ENCODE results near the gene GPR35.

Gene GPR35

GRCh38 chr2:240618776-240619175, 6.5 kb upstream of the GPR35 start:
- Histone ChIP-seq H3K79me2 (ENCODE audit: control insufficient read depth, insufficient read depth, low read length, unreplicated experiment) (no peaks in the 10 kb centered on the region), H3K36me3 (ENCODE audit: insufficient read depth, low read length) (no peaks in the 10 kb centered on the region), H2AFZ (ENCODE audit: low read length, unreplicated experiment) (no peak overlapping the region), H3K27me3 (ENCODE audit: insufficient read depth, low read length) (no peaks in the 10 kb centered on the region), H3K4me3 (ENCODE audit: low read depth, low read length) (no peak overlapping the region), H3K4me1 (ENCODE audit: control insufficient read depth, insufficient read depth, low read length, unreplicated experiment) (no peaks in the 10 kb centered on the region), H3K27ac (ENCODE audit: low read depth, low read length) (no peak overlapping the region)

- Histone ChIP-seq H3K4me3 (ENCODE audit: low read depth, low read length) (no peak overlapping the region), H3K27me3 (ENCODE audit: insufficient read depth, low read length) (no peaks in the 10 kb centered on the region), H3K4me1 (ENCODE audit: control insufficient read depth, insufficient read depth, low read length, unreplicated experiment) (no peaks in the 10 kb centered on the region), H3K36me3 (ENCODE audit: insufficient read depth, low read length) (no peaks in the 10 kb centered on the region), H3K79me2 (ENCODE audit: control insufficient read depth, insufficient read depth, low read length, unreplicated experiment) (no peaks in the 10 kb centered on the region), H2AFZ (ENCODE audit: low read length, unreplicated experiment) (no peak overlapping the region), H3K27ac (ENCODE audit: low read depth, low read length) (no peak overlapping the region)
Observed at GRCh38 chr2:240619506-240620148, 5.7 kb upstream of the GPR35 start.

- Histone ChIP-seq H3K79me2 (ENCODE audit: control insufficient read depth, insufficient read depth, low read length, unreplicated experiment) (no peaks in the 10 kb centered on the region), H3K4me3 (ENCODE audit: low read depth, low read length) (no peak overlapping the region), H3K4me1 (ENCODE audit: control insufficient read depth, insufficient read depth, low read length, unreplicated experiment) (no peaks in the 10 kb centered on the region), H3K27ac (ENCODE audit: low read depth, low read length) (no peak overlapping the region), H3K27me3 (ENCODE audit: insufficient read depth, low read length) (no peaks in the 10 kb centered on the region), H2AFZ (ENCODE audit: low read length, unreplicated experiment) (no peak overlapping the region), H3K36me3 (ENCODE audit: insufficient read depth, low read length) (no peaks in the 10 kb centered on the region)
Observed at GRCh38 chr2:240620149-240620731, 5.0 kb upstream of the GPR35 start.

GRCh38 chr2:240620859-240621258, 4.4 kb upstream of the GPR35 start:
- Histone ChIP-seq H3K4me1 (ENCODE audit: control insufficient read depth, insufficient read depth, low read length, unreplicated experiment) (no peaks in the 10 kb centered on the region), H3K4me3 (ENCODE audit: low read depth, low read length) (no peak overlapping the region), H2AFZ (ENCODE audit: low read length, unreplicated experiment) (no peak overlapping the region), H3K79me2 (ENCODE audit: control insufficient read depth, insufficient read depth, low read length, unreplicated experiment) (no peaks in the 10 kb centered on the region), H3K27ac (ENCODE audit: low read depth, low read length) (no peak overlapping the region), H3K36me3 (ENCODE audit: insufficient read depth, low read length) (no peaks in the 10 kb centered on the region), H3K27me3 (ENCODE audit: insufficient read depth, low read length) (no peaks in the 10 kb centered on the region)

GRCh38 chr2:240622060-240622411, 3.2 kb upstream of the GPR35 start:
- Histone ChIP-seq H3K27me3 (ENCODE audit: insufficient read depth, low read length) (no peaks in the 10 kb centered on the region), H3K4me3 (ENCODE audit: low read depth, low read length) (no peak overlapping the region), H3K36me3 (ENCODE audit: insufficient read depth, low read length) (no peaks in the 10 kb centered on the region), H3K79me2 (ENCODE audit: control insufficient read depth, insufficient read depth, low read length, unreplicated experiment) (no peaks in the 10 kb centered on the region), H3K27ac (ENCODE audit: low read depth, low read length) (no peak overlapping the region), H2AFZ (ENCODE audit: low read length, unreplicated experiment) (no peak overlapping the region), H3K4me1 (ENCODE audit: control insufficient read depth, insufficient read depth, low read length, unreplicated experiment) (no peaks in the 10 kb centered on the region)

- no peaks in the 10 kb centered on the region for H3K36me3 ChIP-seq (ENCODE audit: insufficient read depth, low read length)
- no peaks in the 10 kb centered on the region for H3K79me2 ChIP-seq (ENCODE audit: control insufficient read depth, insufficient read depth, low read length, unreplicated experiment)
- no peaks in the 10 kb centered on the region for H3K4me1 ChIP-seq (ENCODE audit: control insufficient read depth, insufficient read depth, low read length, unreplicated experiment)
Observed at GRCh38 chr2:240622531-240623235, 2.6 kb upstream of the GPR35 start.

GRCh38 chr2:240623531-240624010, 1.7 kb upstream of the GPR35 start:
- Histone ChIP-seq H3K4me1 (ENCODE audit: control insufficient read depth, insufficient read depth, low read length, unreplicated experiment) (no peaks in the 10 kb centered on the region), H3K4me3 (ENCODE audit: low read depth, low read length) (no peak overlapping the region), H3K36me3 (ENCODE audit: insufficient read depth, low read length) (no peaks in the 10 kb centered on the region), H3K27me3 (ENCODE audit: insufficient read depth, low read length) (no peaks in the 10 kb centered on the region), H3K79me2 (ENCODE audit: control insufficient read depth, insufficient read depth, low read length, unreplicated experiment) (no peaks in the 10 kb centered on the region), H3K27ac (ENCODE audit: low read depth, low read length) (no peak overlapping the region), H2AFZ (ENCODE audit: low read length, unreplicated experiment) (no peak overlapping the region)

More at GRCh38 chr2:240622531-240623235, 2.6 kb upstream of the GPR35 start:
- H2AFZ ChIP-seq (ENCODE audit: low read length, unreplicated experiment): no peak overlapping the region
- H3K4me3 ChIP-seq (ENCODE audit: low read depth, low read length): no peak overlapping the region
- no peaks in the 10 kb centered on the region for H3K27me3 ChIP-seq (ENCODE audit: insufficient read depth, low read length)
- no peak overlapping the region for H3K27ac ChIP-seq (ENCODE audit: low read depth, low read length)

- H3K36me3 ChIP-seq (ENCODE audit: insufficient read depth, low read length): no peaks in the 10 kb centered on the region
- H3K27me3 ChIP-seq (ENCODE audit: insufficient read depth, low read length): no peaks in the 10 kb centered on the region
- no peaks in the 10 kb centered on the region for H3K79me2 ChIP-seq (ENCODE audit: control insufficient read depth, insufficient read depth, low read length, unreplicated experiment)
- H3K27ac ChIP-seq (ENCODE audit: low read depth, low read length): no peak overlapping the region
- no peak overlapping the region for H2AFZ ChIP-seq (ENCODE audit: low read length, unreplicated experiment)
- H3K4me1 ChIP-seq (ENCODE audit: control insufficient read depth, insufficient read depth, low read length, unreplicated experiment): no peaks in the 10 kb centered on the region
- no peak overlapping the region for H3K4me3 ChIP-seq (ENCODE audit: low read depth, low read length)
Observed at GRCh38 chr2:240624011-240624949, 1.0 kb upstream of the GPR35 start.

GRCh38 chr2:240626531-240627300, 1.4 kb downstream of the GPR35 start:
- H3K4me3 ChIP-seq (ENCODE audit: low read depth, low read length): no peak overlapping the region
- no peak overlapping the region for H2AFZ ChIP-seq (ENCODE audit: low read length, unreplicated experiment)
- H3K79me2 ChIP-seq (ENCODE audit: control insufficient read depth, insufficient read depth, low read length, unreplicated experiment): no peaks in the 10 kb centered on the region
- no peaks in the 10 kb centered on the region for H3K27me3 ChIP-seq (ENCODE audit: insufficient read depth, low read length)
- no peaks in the 10 kb centered on the region for H3K4me1 ChIP-seq (ENCODE audit: control insufficient read depth, insufficient read depth, low read length, unreplicated experiment)
- no peaks in the 10 kb centered on the region for H3K36me3 ChIP-seq (ENCODE audit: insufficient read depth, low read length)
- no peak overlapping the region for H3K27ac ChIP-seq (ENCODE audit: low read depth, low read length)
